ENCODE measurements around the gene ARHGAP15.

The ARHGAP15 gene

GRCh38 chr2:143674051-143674450 is 544.8 kb downstream of the ARHGAP15 start:
- DNase-seq = no peak

DNA sequence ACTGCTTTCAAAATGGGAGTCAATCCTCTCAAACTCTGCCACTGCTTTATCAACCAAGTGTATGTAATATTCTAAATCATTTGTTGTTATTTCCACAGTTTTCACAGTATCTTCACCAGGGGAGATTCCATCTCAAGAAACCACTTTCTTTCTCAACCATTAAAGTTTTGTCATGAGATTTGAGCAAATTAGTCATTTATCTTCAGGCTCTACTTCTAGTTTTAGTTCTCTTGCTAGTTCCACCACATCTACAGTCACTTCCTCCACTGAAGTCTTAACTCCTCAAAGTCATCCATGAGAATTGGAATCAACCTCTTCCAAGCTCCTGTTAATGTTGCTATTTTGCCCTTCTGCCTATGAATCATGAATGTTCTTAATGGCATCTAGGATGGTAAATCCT is 545.8 kb downstream of the ARHGAP15 start:
- no peak for DNase-seq

GRCh38 chr2:143679617-143680016 is 550.4 kb downstream of the ARHGAP15 start:
- DNase-seq = no peak

DNA sequence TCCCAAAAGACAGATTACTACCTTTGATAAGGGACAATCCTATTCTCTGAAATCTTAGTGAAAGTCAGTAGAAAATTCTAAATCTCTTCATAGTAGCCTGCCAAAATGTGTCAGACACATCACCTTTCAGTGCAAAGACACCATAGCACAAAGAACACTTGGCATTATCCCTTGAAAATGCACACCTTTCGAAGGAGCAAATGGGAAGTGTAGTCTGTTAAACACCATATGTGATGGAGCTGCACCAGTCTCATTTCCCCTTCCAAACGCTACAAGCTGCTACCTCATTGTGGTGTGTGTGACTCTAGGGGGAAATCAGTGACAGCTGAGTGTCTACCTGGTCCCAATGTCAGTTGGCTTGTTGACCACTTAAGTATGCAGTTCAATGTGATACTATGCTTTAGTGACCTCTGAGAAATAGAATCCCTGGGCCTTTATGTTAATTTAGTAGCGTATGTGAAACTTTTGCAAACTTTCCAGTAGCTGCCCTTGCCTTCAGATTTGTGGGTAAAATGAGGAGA is 551.7 kb downstream of the ARHGAP15 start:
- no peak for DNase-seq

GRCh38 chr2:143682436-143683055 is 553.3 kb downstream of the ARHGAP15 start:
- no peak for DNase-seq

GRCh38 chr2:143683977-143684376 is 554.8 kb downstream of the ARHGAP15 start:
- no peak for DNase-seq

GRCh38 chr2:143684551-143685320 is 555.5 kb downstream of the ARHGAP15 start:
- no peak for DNase-seq

- no peak for DNase-seq
Measured at GRCh38 chr2:143685421-143686078, 556.3 kb downstream of the ARHGAP15 start.

GRCh38 chr2:143686585-143687164 is 557.5 kb downstream of the ARHGAP15 start:
- no peak for DNase-seq

GRCh38 chr2:143688248-143688647 is 559.0 kb downstream of the ARHGAP15 start:
- no peak for DNase-seq

GRCh38 chr2:143688815-143689214 is 559.6 kb downstream of the ARHGAP15 start:
- DNase-seq = no peak

- no peak for DNase-seq
Measured at GRCh38 chr2:143689541-143689940, 560.3 kb downstream of the ARHGAP15 start.

- no peak for DNase-seq
Measured at GRCh38 chr2:143690235-143690634, 561.0 kb downstream of the ARHGAP15 start.

- no peak for DNase-seq
Measured at GRCh38 chr2:143691121-143691520, 561.9 kb downstream of the ARHGAP15 start.

DNA sequence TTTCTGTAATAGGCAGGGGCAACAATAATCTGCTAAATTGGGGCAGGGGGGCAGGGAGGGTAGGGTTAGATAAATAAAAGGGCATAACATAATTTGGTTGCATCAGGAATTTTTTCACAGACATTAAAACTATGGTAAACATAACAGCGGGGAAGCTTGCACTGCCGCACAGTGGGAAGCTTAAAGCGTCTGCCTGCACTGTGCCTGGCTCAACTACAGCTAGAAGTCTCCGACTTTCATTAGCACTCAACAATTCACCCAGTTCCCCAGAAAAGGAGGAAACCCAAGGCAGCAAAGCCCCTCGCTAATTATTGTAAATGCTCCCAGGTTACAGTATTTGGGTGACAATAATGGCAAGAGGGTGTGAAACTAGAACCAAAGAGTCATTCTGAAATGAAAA is 562.9 kb downstream of the ARHGAP15 start:
- DNase-seq = no peak

- DNase-seq = no peak
Measured at GRCh38 chr2:143692967-143693366, 563.7 kb downstream of the ARHGAP15 start.

DNA sequence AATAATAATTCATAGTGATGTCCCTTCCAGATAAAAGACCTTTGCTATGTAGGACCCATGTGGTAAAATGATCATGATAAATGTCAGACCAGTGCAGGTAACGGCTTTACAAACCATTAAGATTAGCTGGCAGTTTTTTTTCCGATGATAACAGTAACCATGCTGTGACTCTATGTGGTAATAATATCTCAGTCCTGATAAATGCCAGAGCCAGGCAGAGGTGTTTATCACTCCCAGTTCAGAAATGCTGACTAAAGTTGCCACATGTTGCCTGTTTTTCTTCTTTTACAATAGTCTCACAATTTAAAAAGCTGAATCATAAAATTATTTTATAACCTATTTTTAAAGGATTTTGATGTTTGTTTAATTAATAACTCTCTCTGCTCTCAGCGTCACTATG is 565.1 kb downstream of the ARHGAP15 start:
- no peak for DNase-seq

DNA sequence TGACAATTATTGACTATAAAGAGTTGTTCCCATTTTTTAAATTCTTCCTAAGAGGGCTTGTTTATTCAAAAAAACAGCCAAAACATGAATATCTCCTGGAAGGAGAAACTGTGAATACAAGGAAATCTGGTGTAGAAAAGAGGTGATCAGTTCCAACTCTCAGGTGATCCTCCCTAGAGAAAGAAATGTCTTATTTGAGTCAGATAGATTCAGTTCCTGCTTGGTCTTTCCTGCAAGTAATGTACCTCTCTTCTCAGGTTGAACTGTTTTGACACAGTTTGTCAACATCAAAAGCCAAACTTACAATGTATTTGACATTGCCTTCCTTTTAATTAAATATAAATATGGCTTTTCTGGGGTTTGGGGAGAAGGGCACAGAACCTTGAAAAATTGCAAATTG is 567.4 kb downstream of the ARHGAP15 start:
- DNase-seq = no peak

DNA sequence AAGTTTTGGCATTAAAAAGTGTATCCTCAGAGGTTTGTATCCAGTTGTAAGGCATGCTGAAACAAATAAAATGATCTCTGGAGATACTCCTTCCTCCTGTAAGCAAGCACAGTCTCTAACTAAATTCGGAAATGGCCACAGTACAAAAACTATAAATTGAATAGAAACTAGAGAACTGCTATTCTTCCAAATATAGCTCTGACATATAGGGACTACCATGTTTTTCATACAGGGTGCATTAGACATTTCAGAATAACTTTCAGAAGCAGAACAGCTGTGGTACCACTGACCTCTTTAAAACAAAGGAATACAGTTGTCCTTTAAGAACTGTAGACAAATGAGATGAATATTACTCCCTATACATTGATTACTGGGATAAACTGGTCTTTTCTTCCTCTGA is 568.5 kb downstream of the ARHGAP15 start:
- no peak for DNase-seq

DNA sequence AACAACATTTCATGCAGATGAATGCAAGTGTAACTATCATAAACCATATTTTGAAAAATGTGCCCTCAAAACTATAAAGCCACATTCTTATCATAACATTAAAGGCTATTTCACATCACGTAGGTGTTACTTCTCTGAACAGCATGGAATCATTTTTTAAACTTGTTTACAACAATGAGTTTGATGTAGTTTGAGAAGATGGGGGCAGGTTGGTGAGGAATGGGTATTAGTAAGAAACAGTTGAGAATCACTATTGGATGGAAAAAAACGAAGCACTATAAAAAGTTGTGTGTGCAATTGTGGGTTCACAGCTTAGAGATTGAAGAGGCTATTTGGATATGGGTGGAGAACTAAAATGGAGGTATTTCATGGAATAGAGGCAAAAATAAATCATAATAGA is 569.1 kb downstream of the ARHGAP15 start:
- DNase-seq = no peak

GRCh38 chr2:143698888-143699570 is 569.8 kb downstream of the ARHGAP15 start:
- no peak for DNase-seq

GRCh38 chr2:143700865-143701264 is 571.6 kb downstream of the ARHGAP15 start:
- no peak for DNase-seq

DNA sequence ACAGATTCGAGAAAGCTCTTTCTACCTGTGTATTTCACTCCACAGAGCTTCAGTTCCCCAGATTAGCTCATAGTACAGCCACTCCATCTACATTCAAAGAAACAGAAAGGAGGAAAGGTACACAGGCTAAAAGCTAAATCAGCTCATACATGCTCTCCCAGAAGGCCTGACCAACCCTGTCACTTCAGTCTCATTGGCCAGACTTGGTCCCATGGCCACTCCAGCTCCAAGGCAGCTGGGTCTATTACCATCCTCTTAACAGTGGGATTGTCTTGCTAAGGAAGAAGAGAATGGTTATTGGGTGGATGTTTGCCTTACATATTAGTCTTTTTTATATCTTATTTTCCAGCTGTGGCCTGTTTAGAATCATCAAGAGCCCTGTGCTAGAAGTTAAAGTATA is 572.6 kb downstream of the ARHGAP15 start:
- no peak for DNase-seq

Measured in DMS79 (cell line).